Heart left ventricle (tissue), 16 donors: ENCODE results near the gene KCTD7. TPM values are rescaled to one million over a fixed set of nuclear protein-coding genes. Genes with fewer than 3 reads are reported as not detected.

Experiments used
- ATAC-seq, 4 donors: fragments of 200-7000 bp; cut with Tn5 transposase; one replicate each; pipeline ENCODE4 v1.9.1; 2020 to 2022; ENCODE audit warnings: moderate library complexity in 4 of 4, mild to moderate bottlenecking in 3 of 4, moderate number of reproducible peaks in 1 of 4
- DNase-seq, 5 donors: peaks; one replicate each; pipeline ENCODE4 v3.0.0-alpha.2; 2020
- H3K27ac ChIP-seq, 12 donors: fragments of 200-600 bp; sonication (generic) in 4 of 12; one replicate each; pipeline versions ENCODE4 v1.5.0 to v1.8.0; 2016 to 2022; ENCODE audit warnings: mild to moderate bottlenecking in 2 of 12
- H3K27me3 ChIP-seq, 9 donors: fragments of 200-600 bp; sonication (generic) in 2 of 9; one replicate each; pipeline versions ENCODE4 v1.5.1 to v1.8.0; 2016 to 2022; ENCODE audit warnings: mild to moderate bottlenecking in 3 of 9
- H3K36me3 ChIP-seq, 9 donors: fragments of 200-600 bp; sonication (generic) in 2 of 9; one replicate each; pipeline versions ENCODE4 v1.5.0 to v1.8.0; 2018 to 2022; ENCODE audit warnings: mild to moderate bottlenecking in 2 of 9
- H3K4me1 ChIP-seq, 12 donors: fragments of 200-600 bp; sonication (generic) in 4 of 12; one replicate each; pipeline versions ENCODE4 v1.5.0 to v1.8.0; 2016 to 2022; ENCODE audit warnings: mild to moderate bottlenecking in 3 of 12
- H3K4me3 ChIP-seq, 12 donors: fragments of 200-600 bp; sonication (generic) in 4 of 12; one replicate each; pipeline versions ENCODE4 v1.5.0 to v1.8.0; 2017 to 2022; ENCODE audit warnings: mild to moderate bottlenecking in 9 of 12, moderate library complexity in 4 of 12
- H3K9me3 ChIP-seq, 12 donors: fragments of 200-600 bp; sonication (generic) in 4 of 12; one replicate each; pipeline versions ENCODE4 v1.5.0 to v1.8.0; 2016 to 2022; ENCODE audit warnings: mild to moderate bottlenecking in 1 of 12
- POLR2A ChIP-seq, 2 donors: fragments of 450-650 bp; IDR thresholded peaks; one replicate each; pipeline ENCODE4 v1.6.1; 2017; ENCODE audit warnings: antibody characterized with exemption in 2 of 2, mild to moderate bottlenecking in 2 of 2, moderate library complexity in 2 of 2
- WGBS, 4 donors: extraction: QIAGEN DNeasy Blood & Tissue Kit in 2 of 4; methylation state at CpG; one replicate each; pipeline versions ENCODE4 v1.1.5 to v1.1.7; 2013 to 2018; 5-methylcytosine and 5-hydroxymethylcytosine counted together
- intact Hi-C, 10 donors: fragments of 100-400 bp; cut with DNase I; formaldehyde crosslinking; loops; one replicate each; pipeline versions ENCODE4 v1.11.1 to v1.14.2; 2022
- polyA plus RNA-seq, 2 donors: library from polyadenylated mRNA; stranded (reverse); fragments of 200-250 nt; gene quantifications; one replicate each; pipeline ENCODE4 v1.2.3, GENCODE V29; 2013
- total RNA-seq, 9 donors: library from RNA; depleted of rRNA in 2 of 9; stranded (reverse); fragments of >200 nt in 2 of 9; fragmentation: NEBNext Ultra II Directional in 3 of 9; extraction: Animal tissue kit (Norgen Biotek cat#: 25700) in 3 of 9; gene quantifications; one replicate each; pipeline versions ENCODE4 v1.1.0 to v1.2.4, GENCODE V29; 2016 to 2023
- TF ChIP-seq, protein P1 (sequence below), 12 donors: fragments of 200-600 bp; sonication (generic) in 4 of 12; IDR thresholded peaks; one replicate each; pipeline versions ENCODE4 v1.5.0 to v1.8.0; 2018 to 2022; ENCODE audit warnings: antibody characterized with exemption in 12 of 12, mild to moderate bottlenecking in 5 of 12
- donor health status: ischemic (EF 13 %, LVEDD 7.1; RV severe dilation, severe dysfunction).
- donor health status: healthy with polysubstance abuse.
- donor health status: DM: no; HTN: yes; CAD: no.
- donor health status: DM: no; HTN: no; CAD: no.
- donor health status: ischemic (EF 25% LVEDD 6.9; RV normal size, moderate dysfunction).
- donor health status: ischemic (EF 25% LVEDD 5.7; RV mildly dilated, moderate dysfunction).
- donor health status: healthy.
- donor health status: DM: yes; HTN: yes; CAD: no.
- donor health status: ischemic (EF 35%, LVEDD 5.7; RV mildly dilated, moderate dysfunction).
- donor health status: nonischemic (EF 11% LVEDD 7.7; RV severe dilation, severe dysfunction).
- donor health status: DM: yes; HTN: yes; CAD: no.
- donor health status: PGD.
- donor health status: ischemic (EF 29% LVEDD 5.4; RV normal size, mild dysfunction).
- donor health status: nonischemic (EF 23%, LVEDD 6.1; RV moderate dilation, normal function).

Gene KCTD7
- total and polyA plus RNA-seq, 11 donors: 4.1 to 13.9 (median 11.0) TPM

DNA sequence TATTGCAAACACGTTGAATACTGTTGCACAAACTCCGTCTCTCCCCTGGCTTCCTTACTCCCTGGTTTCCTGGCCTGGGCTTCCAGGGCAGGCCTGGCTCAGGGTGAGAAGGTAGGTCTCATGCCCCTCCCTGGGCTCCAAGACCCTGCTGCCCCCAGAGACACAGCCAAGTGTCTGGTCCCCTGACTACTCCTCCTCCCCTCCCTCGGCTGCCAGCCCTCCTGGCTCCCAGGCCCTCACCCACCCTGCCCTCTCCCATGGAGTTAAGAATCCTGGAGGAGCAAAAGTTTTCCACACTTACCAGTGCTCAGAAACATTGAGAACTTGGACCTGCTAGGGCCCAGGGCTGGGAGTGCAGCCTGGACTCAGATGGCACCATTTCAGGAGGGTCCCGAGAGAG, 64.7 kb downstream of the KCTD7 start:
- peaks cover 0 to 5% (median 0%) of the 10 kb centered on the region in 12 donors for H3K9me3 ChIP-seq
- WGBS, 4 donors: 72 to 95% (median 87%) methylated on average over 4 of the region's 4 CpGs
- intact Hi-C loops: no loop called here
- H3K36me3 ChIP-seq: peaks cover 0 to 10% (median 2%) of the 10 kb centered on the region in 9 donors
- H3K27me3 ChIP-seq: no peaks in the 10 kb centered on the region
- ATAC-seq (no peak), DNase-seq (no peak)
- H3K4me3 ChIP-seq: no peak overlapping the region
- H3K4me1 ChIP-seq: peaks cover 0 to 10% (median 2%) of the 10 kb centered on the region in 12 donors
- H3K27ac ChIP-seq: no peak overlapping the region
- TF ChIP-seq, protein P1, sequence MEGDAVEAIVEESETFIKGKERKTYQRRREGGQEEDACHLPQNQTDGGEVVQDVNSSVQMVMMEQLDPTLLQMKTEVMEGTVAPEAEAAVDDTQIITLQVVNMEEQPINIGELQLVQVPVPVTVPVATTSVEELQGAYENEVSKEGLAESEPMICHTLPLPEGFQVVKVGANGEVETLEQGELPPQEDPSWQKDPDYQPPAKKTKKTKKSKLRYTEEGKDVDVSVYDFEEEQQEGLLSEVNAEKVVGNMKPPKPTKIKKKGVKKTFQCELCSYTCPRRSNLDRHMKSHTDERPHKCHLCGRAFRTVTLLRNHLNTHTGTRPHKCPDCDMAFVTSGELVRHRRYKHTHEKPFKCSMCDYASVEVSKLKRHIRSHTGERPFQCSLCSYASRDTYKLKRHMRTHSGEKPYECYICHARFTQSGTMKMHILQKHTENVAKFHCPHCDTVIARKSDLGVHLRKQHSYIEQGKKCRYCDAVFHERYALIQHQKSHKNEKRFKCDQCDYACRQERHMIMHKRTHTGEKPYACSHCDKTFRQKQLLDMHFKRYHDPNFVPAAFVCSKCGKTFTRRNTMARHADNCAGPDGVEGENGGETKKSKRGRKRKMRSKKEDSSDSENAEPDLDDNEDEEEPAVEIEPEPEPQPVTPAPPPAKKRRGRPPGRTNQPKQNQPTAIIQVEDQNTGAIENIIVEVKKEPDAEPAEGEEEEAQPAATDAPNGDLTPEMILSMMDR (IDR thresholded peaks at IDR 0.05): no peak
- no peak for TF ChIP-seq POLR2A (IDR thresholded peaks at IDR 0.05)

Other genes starting within 250 kb of the KCTD7 start
- 10 to 100 TPM; 14.8 to 21.2 (median 19.6) TPM for gene RABGEF1, start 111.9 kb downstream of the KCTD7 start, total RNA-seq
- gene RABGEF1, start 111.9 kb downstream of the KCTD7 start, polyA plus RNA-seq: 10 to 100 TPM in 1 of 2 donors, 1 to 10 TPM in 1; 5.7 to 15.8 TPM